HG03095 (cell line): ENCODE measurements around the gene RWDD1.

ENCODE experiments used
- ATAC-seq: cut with Tn5 transposase; IDR thresholded peaks from one replicate; pipeline ENCODE4 v1.9.1; 2021; ENCODE audit warnings: moderate library complexity; ENCODE audit not compliant: unreplicated experiment

Gene RWDD1

DNA sequence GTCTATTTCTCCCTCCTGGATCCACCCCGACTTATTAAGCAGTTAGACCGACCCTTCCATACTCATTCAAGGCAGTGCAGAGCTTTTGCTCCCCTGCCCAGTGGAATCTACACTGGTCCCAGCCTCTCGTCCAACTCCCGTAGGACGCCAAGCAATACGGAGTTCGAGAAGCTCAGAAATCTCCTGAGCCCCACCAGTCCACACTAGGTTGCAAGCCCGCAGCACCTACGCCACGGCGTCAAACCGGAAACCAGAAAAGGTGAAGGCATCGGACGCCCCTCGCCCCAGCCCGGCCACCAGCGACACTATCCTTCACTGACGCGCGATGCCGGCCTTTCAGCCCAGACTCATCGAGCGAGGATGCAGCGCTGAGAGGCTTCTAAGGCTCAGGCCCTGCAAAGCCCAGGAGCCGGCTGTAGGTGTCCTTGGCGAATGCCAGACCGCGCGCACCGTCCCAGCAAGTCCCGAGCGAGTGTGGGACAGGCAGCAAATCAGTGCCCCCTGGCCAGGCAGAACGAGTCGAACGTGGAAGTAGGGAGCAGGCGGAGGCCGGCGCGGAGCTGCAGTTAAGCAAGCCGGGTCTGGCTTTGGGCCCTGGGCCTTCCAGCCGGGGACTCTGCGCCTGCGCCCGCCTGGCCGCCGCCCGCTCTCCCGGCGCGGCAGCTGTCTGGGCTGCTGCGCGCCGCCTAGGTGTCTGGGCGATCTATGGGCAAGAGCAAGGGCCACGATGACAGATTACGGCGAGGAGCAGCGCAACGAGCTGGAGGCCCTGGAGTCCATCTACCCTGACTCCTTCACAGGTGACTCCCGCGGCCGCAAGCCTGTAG, at the start of gene RWDD1:
Gene RWDD1 (plus strand): TSS at position 649 of the 827 bp plus-strand sequence. CDS start 79 bp downstream, at position 728.
- peak; percentile 94 for ATAC-seq

GRCh38 chr6:116522896-116523295, 48.4 kb upstream of the RWDD1 start:
- ATAC-seq: no peak

DNA sequence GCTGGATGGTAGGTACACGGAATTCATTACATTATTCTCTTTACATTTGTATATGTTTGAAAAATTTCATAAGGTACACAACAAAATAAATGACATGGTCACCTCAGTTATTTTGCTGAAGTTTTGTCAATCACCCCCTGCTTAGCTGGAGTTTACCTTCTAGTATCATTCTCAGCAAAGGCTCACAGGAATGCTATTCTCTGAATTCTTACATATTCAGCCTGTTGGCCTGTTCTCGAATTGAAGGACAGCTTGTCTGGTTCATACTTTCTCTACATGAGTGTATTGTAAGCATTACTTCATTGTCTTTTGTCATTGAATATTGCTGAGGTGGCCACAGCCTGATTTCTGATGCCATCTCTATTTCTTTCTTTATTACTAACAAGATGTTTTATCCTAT, 47.1 kb upstream of the RWDD1 start:
- no peak for ATAC-seq

DNA sequence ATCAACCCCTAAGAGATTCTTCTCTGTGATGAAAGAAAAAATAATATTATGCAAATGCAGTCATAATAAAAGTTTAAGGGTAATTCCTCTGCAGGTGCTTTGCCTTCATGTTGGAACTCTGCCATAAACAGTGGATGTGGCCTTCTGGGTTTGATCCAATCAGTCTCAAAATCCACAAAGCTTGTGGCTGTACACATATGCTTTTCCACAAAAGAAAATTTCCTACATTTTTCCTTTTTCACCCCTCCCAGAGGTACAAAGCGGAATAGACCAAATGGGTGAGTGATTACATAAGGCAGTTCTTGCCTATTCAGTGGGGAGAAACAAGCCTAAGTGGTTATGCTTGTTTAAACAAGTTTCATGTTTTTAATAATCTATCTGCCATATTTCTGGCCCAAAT, 43.2 kb upstream of the RWDD1 start:
- no peak for ATAC-seq

GRCh38 chr6:116528780-116529179, 42.5 kb upstream of the RWDD1 start:
- no peak for ATAC-seq

- ATAC-seq: no peak
Measured at GRCh38 chr6:116529466-116530290, 41.6 kb upstream of the RWDD1 start.

- ATAC-seq: no peak
Measured at GRCh38 chr6:116530436-116530835, 40.9 kb upstream of the RWDD1 start.

DNA sequence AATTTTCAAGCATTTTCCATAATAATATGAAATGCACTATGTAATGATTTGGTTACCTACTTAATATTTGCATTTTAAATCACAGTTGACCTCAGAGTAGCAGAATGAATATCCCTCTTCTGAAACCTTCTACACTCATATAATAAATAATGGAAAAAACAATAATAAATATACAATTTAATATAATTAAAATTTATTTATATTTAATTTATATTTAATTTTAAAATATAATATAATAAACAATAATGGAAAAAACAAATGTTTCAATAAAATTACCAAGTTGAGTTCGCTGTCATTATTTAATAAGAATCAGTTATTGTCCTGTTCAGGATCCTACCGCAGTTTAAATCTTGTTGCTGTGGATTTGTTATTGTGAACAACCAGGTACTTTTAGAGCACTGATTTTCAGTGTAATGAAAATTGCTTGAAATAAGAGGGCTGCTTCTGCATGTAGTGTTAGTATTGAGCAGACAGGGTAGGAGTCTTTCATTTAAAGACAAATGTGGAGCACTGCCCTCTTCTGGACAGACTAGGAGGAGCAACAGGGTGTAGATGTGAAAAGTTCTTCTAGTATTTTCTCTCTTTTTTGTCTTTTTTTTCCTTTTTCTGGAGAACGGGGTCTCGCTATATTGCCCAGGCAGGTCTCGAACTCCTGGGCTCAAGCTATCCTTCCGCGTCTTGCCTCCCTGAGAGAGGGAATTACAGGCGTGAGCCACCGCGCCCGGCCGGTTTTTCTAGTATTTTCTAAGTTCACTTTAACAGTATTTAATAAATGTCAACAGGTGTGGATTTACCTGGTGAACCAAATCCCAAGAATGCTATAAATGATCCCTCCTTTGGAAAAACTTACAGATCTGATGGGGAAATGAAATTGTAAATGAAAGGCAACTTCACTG, 39.4 kb upstream of the RWDD1 start:
- no peak for ATAC-seq

DNA sequence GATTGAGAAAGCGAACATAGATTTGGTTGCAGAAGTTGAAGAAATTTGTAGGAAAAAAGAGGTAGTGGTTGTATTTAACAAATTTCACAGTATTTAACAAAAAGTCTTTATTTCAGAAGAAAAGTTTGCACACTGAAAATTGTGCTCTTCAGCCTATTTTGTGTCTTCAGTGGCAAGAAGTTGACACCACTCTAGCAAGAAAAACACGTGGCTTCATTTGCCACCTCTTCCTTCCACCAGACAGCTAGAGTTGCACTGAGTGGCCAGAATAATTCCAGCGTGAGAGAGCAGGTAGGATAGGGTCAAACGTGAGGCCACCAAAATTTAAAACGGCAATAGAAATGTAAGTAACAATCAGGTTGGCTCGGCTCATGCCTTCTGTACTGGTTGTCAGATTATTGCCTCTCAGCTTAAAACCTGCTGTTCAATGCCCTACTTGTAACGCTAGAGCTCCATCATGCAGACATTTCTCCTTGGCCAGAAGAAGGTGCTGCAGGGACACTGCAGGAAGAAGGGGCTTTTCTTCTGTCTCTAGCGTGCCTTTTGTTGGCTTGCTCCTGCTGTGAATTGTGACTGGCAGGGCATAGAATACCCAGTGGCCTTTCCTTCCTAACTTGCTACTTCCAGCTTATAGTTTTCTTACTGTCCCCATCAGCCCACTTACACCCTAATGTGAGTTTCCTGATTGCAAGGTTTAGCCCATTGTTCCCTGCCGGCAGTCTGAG, 37.9 kb upstream of the RWDD1 start:
- no peak for ATAC-seq

DNA sequence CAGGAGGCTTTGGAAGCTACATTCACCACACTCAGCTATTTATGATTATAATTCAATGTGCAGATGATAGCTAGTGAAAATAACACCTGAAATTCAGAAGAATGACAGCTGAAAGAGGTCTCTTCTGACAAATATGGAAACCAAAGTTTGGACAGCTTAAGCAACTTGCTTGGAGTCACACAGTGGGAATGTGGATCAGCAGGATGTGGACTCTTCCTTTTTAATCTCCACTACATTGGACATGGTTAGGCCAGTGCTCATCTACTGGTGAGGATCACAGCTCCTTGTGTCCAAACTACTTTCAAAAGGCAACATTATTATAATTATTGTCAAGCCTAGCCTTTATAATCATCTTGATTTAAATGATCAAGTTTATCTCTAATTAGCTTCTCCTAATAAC, 36.2 kb upstream of the RWDD1 start:
- ATAC-seq: no peak

- ATAC-seq: peak; percentile 65
Measured at GRCh38 chr6:116536216-116536621, 35.1 kb upstream of the RWDD1 start.

- ATAC-seq: no peak
Measured at GRCh38 chr6:116542426-116542825, 28.9 kb upstream of the RWDD1 start.

- no peak for ATAC-seq
Measured at GRCh38 chr6:116543149-116543548, 28.2 kb upstream of the RWDD1 start.

GRCh38 chr6:116545651-116546050, 25.7 kb upstream of the RWDD1 start, which contains the start of gene TRAPPC3L:
Gene TRAPPC3L (minus strand): TSS chr6:116545684. CDS start chr6:116545514, 170 bp downstream.
- ATAC-seq: no peak

DNA sequence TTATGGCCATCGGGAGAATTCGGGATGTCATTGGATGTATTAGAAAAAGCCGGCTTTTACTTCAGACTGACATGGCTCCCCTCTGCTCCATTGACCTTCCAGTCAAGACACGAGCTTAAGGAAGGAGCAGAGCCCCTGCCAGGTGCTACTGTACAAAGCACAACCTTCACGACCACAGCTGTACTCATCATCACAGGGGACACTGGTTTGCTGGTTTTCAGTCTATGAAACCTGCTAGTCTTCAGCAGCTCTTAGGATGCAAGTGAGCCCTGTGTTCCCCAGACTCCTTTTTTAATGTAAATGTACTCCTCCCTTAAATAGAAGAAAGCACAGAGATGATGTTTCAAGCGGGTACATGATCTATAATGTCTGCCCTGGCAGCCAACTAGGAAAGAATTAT, 23.9 kb upstream of the RWDD1 start:
- no peak for ATAC-seq

DNA sequence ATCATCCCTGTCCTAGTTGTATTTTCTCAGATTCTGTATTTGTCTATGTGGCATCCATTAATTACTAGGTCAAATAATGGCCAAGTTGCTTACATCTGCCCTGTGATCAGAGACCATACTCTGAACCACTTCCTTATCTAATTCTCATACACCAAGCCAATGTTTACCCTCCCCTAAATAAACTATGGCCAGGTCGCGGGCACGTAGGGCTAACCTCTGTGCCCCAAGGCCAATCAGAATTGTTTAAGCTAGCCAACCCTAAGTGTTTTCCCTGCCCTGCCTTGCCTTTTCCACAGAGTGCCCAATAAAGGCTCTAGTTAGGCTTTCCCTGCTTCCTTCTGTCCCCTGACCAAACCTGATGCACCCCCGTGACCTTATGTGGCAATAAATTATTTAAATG, 20.5 kb upstream of the RWDD1 start:
- no peak for ATAC-seq

DNA sequence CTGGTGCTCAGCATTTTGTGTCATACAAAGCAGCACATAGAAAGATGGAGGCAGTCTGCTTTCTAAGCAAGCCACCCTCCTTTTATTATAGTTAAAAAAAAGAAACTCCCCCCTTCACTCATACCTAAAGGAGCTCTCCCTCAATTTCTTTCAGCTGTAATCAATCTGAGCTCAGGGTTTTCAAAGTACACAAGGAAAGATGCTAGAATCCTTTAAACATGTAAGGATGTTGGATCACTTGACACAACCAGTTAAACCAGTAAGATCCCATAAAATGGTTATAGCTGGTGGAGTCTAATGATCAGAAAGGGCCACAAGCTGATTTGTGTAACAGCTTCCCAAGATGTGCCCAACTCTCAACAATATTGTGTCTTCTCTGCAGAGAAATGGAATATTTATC, 17.9 kb upstream of the RWDD1 start, which contains the start of gene CALHM4:
Gene CALHM4 (plus strand): TSS at position 301 of the 400 bp plus-strand sequence. CDS start 43 bp downstream, at position 344.
- ATAC-seq: no peak

- no peak for ATAC-seq
Measured at GRCh38 chr6:116556065-116556464, 15.2 kb upstream of the RWDD1 start.

- no peak for ATAC-seq
Measured at GRCh38 chr6:116556814-116557415, 14.4 kb upstream of the RWDD1 start.

DNA sequence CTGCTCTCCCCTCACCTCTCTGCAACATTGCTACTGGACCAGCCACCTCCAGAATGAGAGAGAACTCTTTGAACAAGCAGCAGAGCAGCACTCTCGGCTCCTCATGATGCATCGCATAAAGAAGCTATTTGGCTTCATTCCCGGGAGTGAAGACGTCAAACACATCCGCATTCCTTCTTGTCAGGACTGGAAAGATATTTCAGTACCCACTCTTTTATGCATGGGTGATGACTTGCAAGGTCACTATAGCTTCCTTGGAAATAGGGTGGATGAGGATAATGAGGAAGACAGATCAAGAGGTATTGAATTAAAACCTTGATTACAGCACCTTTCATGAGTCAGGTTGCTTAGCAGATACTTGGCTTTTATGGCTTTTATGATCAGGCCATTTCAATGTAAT, 13.4 kb upstream of the RWDD1 start:
- ATAC-seq: no peak
